Measurements from ENCODE around the gene IMPA2.

GRCh38 chr18:12049978-12050811, 68.9 kb downstream of the IMPA2 start:
- TF ChIP-seq POLR2A (IDR thresholded peaks at IDR 0.05; ENCODE audit: low read length) (no peak), GATA1 (IDR thresholded peaks at IDR 0.05; ENCODE audit: low read depth, low read length) (no peak)
